SU-DHL-6 (cell line): Measurements from ENCODE around the gene NCKAP5.

Experiments used
- H2AFZ ChIP-seq: fragments of 200-600 bp; sonication (generic); 2 replicates; pipeline ENCODE4 v1.6.1; 2014; ENCODE audit warnings: low read depth, mild to moderate bottlenecking, moderate library complexity, mixed read lengths, antibody characterized with exemption, low read length; ENCODE audit not compliant: severe bottlenecking
- H3F3A ChIP-seq: fragments of 200-600 bp; shearing (Covaris generic); 2 replicates; pipeline ENCODE4 v1.6.0; 2016; ENCODE audit warnings: antibody characterized with exemption, mild to moderate bottlenecking; ENCODE audit not compliant: insufficient read depth
- H3K27ac ChIP-seq: fragments of 200-600 bp; sonication (generic); 2 replicates; pipeline ENCODE4 v1.5.1; 2016; ENCODE audit warnings: low read depth, mild to moderate bottlenecking, low read length, moderate library complexity, mixed read lengths
- H3K27me3 ChIP-seq: fragments of 200-600 bp; sonication (generic), shearing (Covaris generic); 2 replicates; pipeline ENCODE4 v1.6.0; 2014; ENCODE audit warnings: mild to moderate bottlenecking, low read length
- H3K36me3 ChIP-seq: fragments of 200-600 bp; sonication (generic); 2 replicates; pipeline ENCODE4 v1.6.1; 2014; ENCODE audit warnings: mild to moderate bottlenecking, low read length, mixed read lengths
- H3K4me2 ChIP-seq: fragments of 300-600, 200-600 bp; shearing (Covaris generic), sonication (generic); 2 replicates; pipeline ENCODE4 v1.6.0; 2014; ENCODE audit warnings: low read length, low read depth, mild to moderate bottlenecking; ENCODE audit not compliant: poor library complexity, severe bottlenecking
- H3K4me3 ChIP-seq: fragments of 200-600 bp; sonication (generic); 2 replicates; pipeline ENCODE4 v1.5.1; 2014; ENCODE audit warnings: antibody characterized with exemption, low read length, mild to moderate bottlenecking, mixed read lengths; ENCODE audit not compliant: insufficient read depth, poor library complexity, severe bottlenecking
- H3K79me2 ChIP-seq: fragments of 200-600 bp; sonication (generic); 2 replicates; pipeline ENCODE4 v1.6.1; 2014; ENCODE audit warnings: mild to moderate bottlenecking, low read length, moderate library complexity; ENCODE audit not compliant: insufficient read depth
- H3K9ac ChIP-seq: fragments of 200-600 bp; sonication (generic); 2 replicates; pipeline ENCODE4 v1.7.0; 2014; ENCODE audit warnings: mild to moderate bottlenecking, low read length
- H3K9me2 ChIP-seq: fragments of 200-600 bp; sonication (generic); replicated peaks from 2 replicates; pipeline ENCODE4 v1.6.1; 2014; ENCODE audit warnings: low read length; ENCODE audit not compliant: insufficient read depth
- H3K9me3 ChIP-seq: fragments of 200-600 bp; sonication (generic); 2 replicates; pipeline ENCODE4 v1.6.1; 2014; ENCODE audit warnings: low read length, mixed read lengths; ENCODE audit not compliant: insufficient read depth
- H4K20me1 ChIP-seq: fragments of 200-600 bp; sonication (generic); 2 replicates; pipeline ENCODE4 v1.6.1; 2014; ENCODE audit warnings: low read depth, mild to moderate bottlenecking, antibody characterized with exemption, low read length, moderate library complexity, mixed read lengths
- EZH2phosphoT487 ChIP-seq: fragments of 200-600 bp; sonication (generic), shearing (Covaris generic); conservative IDR thresholded peaks from 2 replicates; pipeline ENCODE4 v1.6.1; 2018; ENCODE audit warnings: mild to moderate bottlenecking, antibody characterized with exemption, low read length, moderate library complexity, mixed read lengths
- TF ChIP-seq, protein P1 (sequence below): fragments of 200-600 bp; sonication (generic); IDR thresholded peaks from one replicate; pipeline ENCODE4 v1.5.1; 2017; ENCODE audit warnings: antibody characterized with exemption, mild to moderate bottlenecking, low read length, moderate library complexity; ENCODE audit not compliant: insufficient read depth, poor library complexity, severe bottlenecking

Gene NCKAP5

DNA sequence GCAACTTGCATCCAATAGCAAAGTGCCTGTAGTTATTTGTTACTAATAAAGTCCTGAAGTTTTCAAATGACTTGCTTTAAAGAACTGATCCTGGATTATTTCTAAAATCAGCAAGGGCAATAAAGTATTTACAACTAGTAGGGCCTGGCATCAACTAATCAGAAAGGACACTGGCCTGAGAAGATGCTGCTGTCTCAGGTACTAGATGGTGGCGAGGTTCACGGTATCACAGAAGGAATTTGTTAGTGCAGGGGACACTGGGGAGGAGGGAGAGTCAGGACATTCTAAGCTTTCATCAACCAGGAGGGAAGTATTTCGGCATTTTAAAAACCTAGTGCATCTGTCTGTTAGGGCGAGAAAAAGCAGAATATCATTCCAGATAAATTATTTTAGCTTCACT lies 458.1 kb downstream of the NCKAP5 start:
- H3K36me3 ChIP-seq, result no peaks in the 10 kb centered on the region
- no peaks in the 10 kb centered on the region for H3K9me3 ChIP-seq
- H3K9me2 ChIP-seq, result no peaks in the 10 kb centered on the region
- H3K27ac ChIP-seq, result no peak overlapping the region
- H3K9ac ChIP-seq, result no peak overlapping the region
- TF ChIP-seq, protein P1, sequence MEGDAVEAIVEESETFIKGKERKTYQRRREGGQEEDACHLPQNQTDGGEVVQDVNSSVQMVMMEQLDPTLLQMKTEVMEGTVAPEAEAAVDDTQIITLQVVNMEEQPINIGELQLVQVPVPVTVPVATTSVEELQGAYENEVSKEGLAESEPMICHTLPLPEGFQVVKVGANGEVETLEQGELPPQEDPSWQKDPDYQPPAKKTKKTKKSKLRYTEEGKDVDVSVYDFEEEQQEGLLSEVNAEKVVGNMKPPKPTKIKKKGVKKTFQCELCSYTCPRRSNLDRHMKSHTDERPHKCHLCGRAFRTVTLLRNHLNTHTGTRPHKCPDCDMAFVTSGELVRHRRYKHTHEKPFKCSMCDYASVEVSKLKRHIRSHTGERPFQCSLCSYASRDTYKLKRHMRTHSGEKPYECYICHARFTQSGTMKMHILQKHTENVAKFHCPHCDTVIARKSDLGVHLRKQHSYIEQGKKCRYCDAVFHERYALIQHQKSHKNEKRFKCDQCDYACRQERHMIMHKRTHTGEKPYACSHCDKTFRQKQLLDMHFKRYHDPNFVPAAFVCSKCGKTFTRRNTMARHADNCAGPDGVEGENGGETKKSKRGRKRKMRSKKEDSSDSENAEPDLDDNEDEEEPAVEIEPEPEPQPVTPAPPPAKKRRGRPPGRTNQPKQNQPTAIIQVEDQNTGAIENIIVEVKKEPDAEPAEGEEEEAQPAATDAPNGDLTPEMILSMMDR, result no peak
- no peak for TF ChIP-seq EZH2phosphoT487
- no peak overlapping the region for H3K4me2 ChIP-seq
- no peaks in the 10 kb centered on the region for H3K79me2 ChIP-seq
- H4K20me1 ChIP-seq, result no peaks in the 10 kb centered on the region
- no peak overlapping the region for H3K4me3 ChIP-seq
- H3K27me3 ChIP-seq, result no peaks in the 10 kb centered on the region
- no peak overlapping the region for H2AFZ ChIP-seq
- no peaks in the 10 kb centered on the region for H3F3A ChIP-seq

DNA sequence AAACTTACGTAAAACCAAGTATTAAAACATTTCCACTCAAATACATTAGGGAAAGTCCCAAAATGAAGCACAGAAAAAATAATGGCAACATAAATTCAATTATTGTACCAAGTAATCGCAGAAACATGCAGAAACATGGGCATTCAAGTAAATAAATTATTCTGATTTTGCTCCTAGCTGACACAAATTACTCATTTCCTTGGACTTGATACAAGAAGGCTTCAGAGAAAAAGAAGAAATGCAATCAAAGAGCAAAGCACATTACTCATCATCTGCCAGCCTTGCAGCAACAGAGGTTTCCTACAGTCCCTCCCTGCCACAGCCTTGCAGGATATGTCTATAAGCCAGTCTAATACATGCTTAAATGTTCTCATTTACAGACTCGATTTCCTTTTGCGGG lies 458.5 kb downstream of the NCKAP5 start:
- H3K9me2 ChIP-seq, result no peaks in the 10 kb centered on the region
- TF ChIP-seq, protein P1, result no peak
- no peak for TF ChIP-seq EZH2phosphoT487
- H3K27ac ChIP-seq, result no peak overlapping the region
- no peaks in the 10 kb centered on the region for H3K79me2 ChIP-seq
- no peak overlapping the region for H3K4me2 ChIP-seq
- no peaks in the 10 kb centered on the region for H3F3A ChIP-seq
- no peaks in the 10 kb centered on the region for H3K27me3 ChIP-seq
- H3K9ac ChIP-seq, result no peak overlapping the region
- H4K20me1 ChIP-seq, result no peaks in the 10 kb centered on the region
- H3K9me3 ChIP-seq, result no peaks in the 10 kb centered on the region
- H3K4me3 ChIP-seq, result no peak overlapping the region
- no peak overlapping the region for H2AFZ ChIP-seq
- no peaks in the 10 kb centered on the region for H3K36me3 ChIP-seq

DNA sequence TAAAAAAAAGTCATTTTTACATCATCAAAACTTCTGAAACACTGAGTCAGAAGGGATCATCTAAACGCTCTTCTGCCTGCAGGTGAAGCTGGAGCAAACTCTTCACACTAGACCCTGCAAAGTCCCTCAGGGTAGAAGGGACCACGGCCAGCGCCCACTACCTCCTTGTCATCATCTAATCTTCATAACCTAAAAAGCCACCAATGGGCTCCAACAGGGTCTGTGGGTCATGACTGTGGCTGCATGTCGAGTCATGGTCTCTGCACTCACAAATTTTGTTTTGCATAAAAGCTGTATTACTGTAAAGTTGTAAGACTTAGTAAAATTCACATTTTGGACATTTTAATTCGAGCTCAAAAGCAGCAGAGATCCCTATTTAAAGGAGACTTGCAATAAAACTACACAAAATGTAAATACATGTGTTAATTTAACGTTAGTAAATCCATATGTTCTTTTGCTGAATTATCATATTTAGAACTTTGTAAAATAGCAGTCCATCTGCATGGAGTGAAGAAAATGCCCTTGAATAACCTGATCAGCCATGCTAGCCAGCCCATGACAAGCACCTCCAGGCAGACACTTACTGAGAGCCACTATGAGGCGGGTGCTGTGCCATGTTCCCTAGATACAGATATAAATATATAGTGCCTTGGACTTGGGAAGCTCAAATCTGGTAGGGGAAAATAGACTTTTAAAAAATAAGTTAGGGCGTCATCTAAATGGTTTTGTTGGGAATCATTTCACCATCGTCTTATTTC lies 461.0 kb downstream of the NCKAP5 start:
- Histone ChIP-seq H3K4me3 (no peak overlapping the region), H3K36me3 (no peaks in the 10 kb centered on the region), H3K27me3 (no peaks in the 10 kb centered on the region), H3K9me2 (no peaks in the 10 kb centered on the region), H4K20me1 (no peaks in the 10 kb centered on the region), H2AFZ (no peak overlapping the region), H3K79me2 (no peaks in the 10 kb centered on the region), H3K9me3 (no peaks in the 10 kb centered on the region), H3F3A (no peaks in the 10 kb centered on the region), H3K9ac (no peak overlapping the region), H3K4me2 (no peak overlapping the region), H3K27ac (no peak overlapping the region)
- TF ChIP-seq, protein P1, result no peak
- no peak for TF ChIP-seq EZH2phosphoT487
